LNCaP clone FGC (cell line): ENCODE results near the gene MARS1.
"Not testable (repeated sequence)": the region's sequence is repeated elsewhere in the genome, so short reads cannot be mapped to it uniquely, and the experiment has no call there.

Experiments
- DNase-seq: peaks from one replicate; pipeline ENCODE4 v3.0.0-alpha.2; 2011; ENCODE audit warnings: low read depth
- H3K4me3 ChIP-seq: 2 replicates; pipeline ENCODE4 v1.5.1; 2011; ENCODE audit warnings: mild to moderate bottlenecking, low read depth, low read length, control low read depth
- TF ChIP-seq, protein P1 (sequence below): IDR thresholded peaks from 2 replicates; pipeline ENCODE4 v1.5.1; 2012; ENCODE audit warnings: mild to moderate bottlenecking; ENCODE audit not compliant: control insufficient read depth, insufficient read depth; ENCODE audit errors: extremely low read depth

Gene MARS1

DNA sequence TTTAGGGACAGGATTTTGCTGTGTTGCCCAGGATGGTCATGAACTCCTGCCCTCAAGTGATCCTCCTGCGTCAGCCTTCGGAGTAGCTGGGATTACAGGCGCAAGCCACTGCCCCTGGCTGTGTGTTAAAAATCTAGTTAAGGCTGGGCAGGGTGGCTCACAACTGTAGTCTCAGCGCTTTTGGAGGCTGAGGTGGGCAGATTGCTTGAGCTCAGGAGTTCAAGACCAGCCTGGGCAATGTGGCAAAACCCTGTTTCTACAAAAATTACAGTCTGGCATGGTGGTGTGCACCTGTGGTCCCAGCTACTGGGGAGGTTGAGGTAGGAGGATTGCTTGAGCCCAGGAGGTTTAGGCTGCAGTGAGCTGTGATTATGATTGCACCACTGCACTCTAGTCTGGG lies 23.3 kb downstream of the MARS1 start:
- TF ChIP-seq, protein P1, sequence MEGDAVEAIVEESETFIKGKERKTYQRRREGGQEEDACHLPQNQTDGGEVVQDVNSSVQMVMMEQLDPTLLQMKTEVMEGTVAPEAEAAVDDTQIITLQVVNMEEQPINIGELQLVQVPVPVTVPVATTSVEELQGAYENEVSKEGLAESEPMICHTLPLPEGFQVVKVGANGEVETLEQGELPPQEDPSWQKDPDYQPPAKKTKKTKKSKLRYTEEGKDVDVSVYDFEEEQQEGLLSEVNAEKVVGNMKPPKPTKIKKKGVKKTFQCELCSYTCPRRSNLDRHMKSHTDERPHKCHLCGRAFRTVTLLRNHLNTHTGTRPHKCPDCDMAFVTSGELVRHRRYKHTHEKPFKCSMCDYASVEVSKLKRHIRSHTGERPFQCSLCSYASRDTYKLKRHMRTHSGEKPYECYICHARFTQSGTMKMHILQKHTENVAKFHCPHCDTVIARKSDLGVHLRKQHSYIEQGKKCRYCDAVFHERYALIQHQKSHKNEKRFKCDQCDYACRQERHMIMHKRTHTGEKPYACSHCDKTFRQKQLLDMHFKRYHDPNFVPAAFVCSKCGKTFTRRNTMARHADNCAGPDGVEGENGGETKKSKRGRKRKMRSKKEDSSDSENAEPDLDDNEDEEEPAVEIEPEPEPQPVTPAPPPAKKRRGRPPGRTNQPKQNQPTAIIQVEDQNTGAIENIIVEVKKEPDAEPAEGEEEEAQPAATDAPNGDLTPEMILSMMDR: no peak
- no peak for DNase-seq
- no peak overlapping the region for H3K4me3 ChIP-seq

DNA sequence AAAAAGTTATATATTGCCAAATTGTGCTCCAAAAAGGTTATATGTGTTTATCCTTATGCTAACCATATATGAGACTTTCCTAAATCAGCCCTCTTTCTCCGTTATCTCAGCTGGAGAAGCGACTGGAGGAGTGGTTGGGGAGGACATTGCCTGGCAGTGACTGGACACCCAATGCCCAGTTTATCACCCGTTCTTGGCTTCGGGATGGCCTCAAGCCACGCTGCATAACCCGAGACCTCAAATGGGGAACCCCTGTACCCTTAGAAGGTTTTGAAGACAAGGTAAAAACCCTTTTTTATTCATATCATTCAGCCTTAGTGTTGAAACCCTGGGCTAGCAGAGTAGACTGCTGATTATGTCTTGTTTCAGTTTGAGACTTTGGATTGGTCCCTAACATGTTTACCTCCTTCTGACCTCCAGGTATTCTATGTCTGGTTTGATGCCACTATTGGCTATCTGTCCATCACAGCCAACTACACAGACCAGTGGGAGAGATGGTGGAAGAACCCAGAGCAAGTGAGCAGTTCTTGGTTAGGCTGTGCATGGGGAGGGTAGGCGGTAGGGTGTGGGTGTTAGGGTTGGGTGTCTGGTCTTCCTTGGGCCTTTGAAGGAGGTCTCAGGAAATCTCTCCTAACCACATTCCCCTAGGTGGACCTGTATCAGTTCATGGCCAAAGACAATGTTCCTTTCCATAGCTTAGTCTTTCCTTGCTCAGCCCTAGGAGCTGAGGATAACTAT lies 23.9 kb downstream of the MARS1 start:
- H3K4me3 ChIP-seq: no peak overlapping the region
- TF ChIP-seq, protein P1: no peak
- DNase-seq: no peak

DNA sequence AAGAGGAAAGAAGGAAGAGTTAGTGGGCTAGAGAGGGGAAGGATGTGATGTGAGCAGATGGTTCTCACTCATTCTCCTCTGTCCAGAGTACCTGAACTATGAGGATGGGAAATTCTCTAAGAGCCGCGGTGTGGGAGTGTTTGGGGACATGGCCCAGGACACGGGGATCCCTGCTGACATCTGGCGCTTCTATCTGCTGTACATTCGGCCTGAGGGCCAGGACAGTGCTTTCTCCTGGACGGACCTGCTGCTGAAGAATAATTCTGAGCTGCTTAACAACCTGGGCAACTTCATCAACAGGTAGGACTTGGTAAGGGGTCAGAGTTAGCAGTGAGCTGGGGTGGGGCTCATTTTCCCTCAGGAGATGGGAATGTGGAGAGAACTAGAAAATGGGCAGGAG lies 24.8 kb downstream of the MARS1 start:
- TF ChIP-seq, protein P1: no peak

DNA sequence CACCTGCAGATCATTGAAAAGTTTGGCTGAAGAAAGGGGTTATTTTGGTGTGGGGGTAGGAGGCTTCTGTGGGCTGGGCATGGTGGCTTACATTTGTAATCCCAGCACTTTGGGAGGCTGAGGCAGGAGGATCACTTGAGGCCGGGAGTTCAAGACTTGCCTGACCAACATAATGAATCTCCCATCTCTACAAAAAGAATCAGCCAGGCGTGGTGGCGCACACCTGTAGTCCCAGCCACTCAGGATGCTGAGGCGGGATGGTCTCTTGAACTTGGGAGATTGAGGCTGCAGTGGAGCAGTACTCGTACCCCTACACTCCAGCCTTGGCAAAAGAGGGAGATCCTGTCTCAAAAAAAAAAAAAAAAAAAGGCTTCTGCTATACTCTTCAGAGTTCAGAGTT lies 25.4 kb downstream of the MARS1 start:
- DNase-seq: no peak
- TF ChIP-seq, protein P1: no peak
- H3K4me3 ChIP-seq: no peak overlapping the region

More for the DNA sequence above, 24.8 kb downstream of the MARS1 start:
- no peak for DNase-seq
- no peak overlapping the region for H3K4me3 ChIP-seq

DNA sequence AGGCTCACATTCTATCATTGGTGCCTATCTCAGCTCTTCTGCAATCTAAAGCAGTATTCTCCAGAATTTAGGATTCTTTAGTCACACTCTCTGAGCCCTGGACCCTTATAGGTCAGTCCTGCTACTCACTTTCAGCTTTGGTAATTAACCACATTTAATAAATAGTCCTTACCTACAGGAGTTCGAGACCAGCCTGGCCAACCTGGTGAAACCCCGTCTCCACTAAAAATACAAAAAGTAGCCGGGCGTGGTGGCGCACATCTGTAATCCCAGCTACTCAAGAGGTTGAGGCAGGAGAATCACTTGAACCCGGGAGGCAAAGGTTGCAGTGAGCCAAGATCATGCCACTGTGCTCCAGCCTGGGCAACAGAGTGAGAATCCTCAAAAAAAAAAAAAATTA lies 25.8 kb downstream of the MARS1 start:
- DNase-seq, H3K4me3 ChIP-seq: not testable (repeated sequence)

DNA sequence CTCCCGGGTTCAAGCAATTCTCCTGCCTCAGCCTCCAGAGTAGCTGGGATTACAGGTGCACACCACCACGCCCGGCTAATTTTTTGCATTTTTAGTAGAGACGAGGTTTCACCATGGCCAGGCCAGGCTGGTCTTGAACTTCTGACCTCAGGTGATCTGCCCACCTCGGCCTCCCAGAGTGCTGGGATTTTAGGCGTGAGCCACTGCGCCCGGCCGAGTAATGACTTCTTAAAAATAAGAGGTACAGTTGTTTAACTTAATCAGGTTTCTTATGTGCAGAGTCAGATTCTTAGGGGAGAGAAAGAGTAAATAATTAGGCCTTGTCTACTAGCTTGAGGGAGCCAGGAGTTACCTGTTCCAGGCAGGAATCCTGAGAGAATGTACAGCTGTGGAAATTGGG lies 26.4 kb downstream of the MARS1 start:
- not testable (repeated sequence) for DNase-seq, H3K4me3 ChIP-seq

DNA sequence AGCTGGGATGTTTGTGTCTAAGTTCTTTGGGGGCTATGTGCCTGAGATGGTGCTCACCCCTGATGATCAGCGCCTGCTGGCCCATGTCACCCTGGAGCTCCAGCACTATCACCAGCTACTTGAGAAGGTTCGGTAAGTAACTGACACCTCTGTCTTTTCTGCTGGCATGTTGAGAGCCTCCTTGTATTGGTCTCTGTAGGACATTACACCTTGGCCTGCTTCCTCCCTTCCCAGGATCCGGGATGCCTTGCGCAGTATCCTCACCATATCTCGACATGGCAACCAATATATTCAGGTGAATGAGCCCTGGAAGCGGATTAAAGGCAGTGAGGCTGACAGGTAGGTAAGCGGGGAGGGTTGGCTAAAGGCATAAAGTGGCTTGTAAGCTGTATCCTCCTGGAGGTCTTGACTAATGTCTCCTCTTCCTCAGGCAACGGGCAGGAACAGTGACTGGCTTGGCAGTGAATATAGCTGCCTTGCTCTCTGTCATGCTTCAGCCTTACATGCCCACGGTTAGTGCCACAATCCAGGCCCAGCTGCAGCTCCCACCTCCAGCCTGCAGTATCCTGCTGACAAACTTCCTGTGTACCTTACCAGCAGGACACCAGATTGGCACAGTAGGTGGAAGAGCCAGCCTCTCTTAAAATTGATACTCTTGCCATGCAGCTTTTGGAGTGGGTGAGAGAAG lies 27.0 kb downstream of the MARS1 start:
- no peak for DNase-seq
- TF ChIP-seq, protein P1: no peak

DNA sequence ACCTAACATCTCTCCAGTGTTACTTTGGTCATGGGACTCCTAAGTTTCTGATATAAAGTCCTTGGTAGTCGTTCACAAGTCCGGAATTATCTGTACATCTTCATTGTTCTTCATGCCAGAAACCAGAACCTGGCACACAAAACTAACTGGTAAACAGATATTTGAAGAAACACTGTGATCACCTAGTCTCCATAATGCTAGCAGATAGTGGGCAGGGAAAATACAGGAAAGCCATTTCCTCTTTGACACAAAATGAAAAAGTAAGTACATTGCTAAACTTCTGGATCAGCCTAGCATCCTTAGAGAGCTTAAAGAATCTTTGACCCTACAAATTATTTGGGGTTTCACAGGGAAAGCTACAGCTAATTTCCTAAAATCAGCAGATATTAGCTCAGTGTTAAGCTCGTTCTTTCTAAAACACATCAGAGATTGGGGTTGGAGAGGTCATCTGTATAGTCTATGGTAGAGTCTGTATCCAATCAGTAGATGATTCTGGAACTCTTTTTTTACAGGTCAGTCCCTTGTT lies 27.6 kb downstream of the MARS1 start:
- TF ChIP-seq, protein P1: no peak
- peak; percentile 66 for DNase-seq

More for the DNA sequence above, 27.0 kb downstream of the MARS1 start:
- H3K4me3 ChIP-seq: no peak overlapping the region

More for the DNA sequence above, 27.6 kb downstream of the MARS1 start:
- H3K4me3 ChIP-seq: no peak overlapping the region
